Peyer's patch (tissue), 4 donors: ENCODE data around the gene CCND2.

Experiments used
- POLR2A ChIP-seq, 2 donors: fragments of 450-650 bp; IDR thresholded peaks; one replicate each; pipeline ENCODE4 v1.5.1; 2017; ENCODE audit warnings: antibody characterized with exemption in 2 of 2, mild to moderate bottlenecking in 2 of 2, moderate library complexity in 2 of 2
- TF ChIP-seq, protein P1 (sequence below), 6 experiments: fragments of 450-650 bp in 4 of 6; fragments of 200-600 bp in 2 of 6; sonication (generic) in 1 of 6; IDR thresholded peaks; one replicate each; pipeline ENCODE4 v1.5.1; 2017 to 2019; ENCODE audit warnings: antibody characterized with exemption in 6 of 6, mild to moderate bottlenecking in 3 of 6, moderate library complexity in 1 of 6

DNA sequence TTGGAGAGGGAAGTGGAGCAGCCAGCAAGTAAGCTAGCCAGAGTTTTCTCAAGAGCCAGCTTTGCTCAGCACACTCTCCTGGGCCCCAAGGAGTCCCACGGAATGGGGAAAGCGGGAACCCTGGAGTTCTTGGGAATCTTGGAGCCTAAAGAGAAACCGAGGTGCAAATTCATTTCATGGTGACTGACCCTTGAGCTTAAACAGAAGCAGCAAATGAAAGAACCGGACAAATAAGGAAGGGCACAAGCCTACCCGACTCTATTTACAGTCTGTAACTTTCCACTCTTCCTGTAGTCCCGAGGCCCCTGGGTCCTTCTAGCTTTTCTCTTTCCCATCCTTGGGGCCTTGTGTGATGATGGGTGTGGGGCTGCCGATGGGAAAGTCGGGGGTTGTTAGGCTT is 29.3 kb downstream of the CCND2 start:
- TF ChIP-seq, protein P1, sequence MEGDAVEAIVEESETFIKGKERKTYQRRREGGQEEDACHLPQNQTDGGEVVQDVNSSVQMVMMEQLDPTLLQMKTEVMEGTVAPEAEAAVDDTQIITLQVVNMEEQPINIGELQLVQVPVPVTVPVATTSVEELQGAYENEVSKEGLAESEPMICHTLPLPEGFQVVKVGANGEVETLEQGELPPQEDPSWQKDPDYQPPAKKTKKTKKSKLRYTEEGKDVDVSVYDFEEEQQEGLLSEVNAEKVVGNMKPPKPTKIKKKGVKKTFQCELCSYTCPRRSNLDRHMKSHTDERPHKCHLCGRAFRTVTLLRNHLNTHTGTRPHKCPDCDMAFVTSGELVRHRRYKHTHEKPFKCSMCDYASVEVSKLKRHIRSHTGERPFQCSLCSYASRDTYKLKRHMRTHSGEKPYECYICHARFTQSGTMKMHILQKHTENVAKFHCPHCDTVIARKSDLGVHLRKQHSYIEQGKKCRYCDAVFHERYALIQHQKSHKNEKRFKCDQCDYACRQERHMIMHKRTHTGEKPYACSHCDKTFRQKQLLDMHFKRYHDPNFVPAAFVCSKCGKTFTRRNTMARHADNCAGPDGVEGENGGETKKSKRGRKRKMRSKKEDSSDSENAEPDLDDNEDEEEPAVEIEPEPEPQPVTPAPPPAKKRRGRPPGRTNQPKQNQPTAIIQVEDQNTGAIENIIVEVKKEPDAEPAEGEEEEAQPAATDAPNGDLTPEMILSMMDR (IDR thresholded peaks at IDR 0.05): no peak
- TF ChIP-seq POLR2A (IDR thresholded peaks at IDR 0.05): no peak
